RPMI7951 (cell line): ENCODE data around the gene ITGB1. TPM values are rescaled to one million over a fixed set of nuclear protein-coding genes. Genes with fewer than 3 reads are reported as not detected.
A peak's percentile ranks its signal among the peaks of the same experiment; 100 is the strongest.
"Not testable (repeated sequence)": the region's sequence is repeated elsewhere in the genome, so short reads cannot be mapped to it uniquely, and the experiment has no call there.

Experiments used
- DNase-seq: peaks from one replicate; pipeline ENCODE4 v3.0.0-alpha.2; 2012; ENCODE audit warnings: low read depth
- total RNA-seq: library from RNA; depleted of rRNA; stranded (reverse); fragments of >200 nt; shearing (Covaris generic); gene quantifications from 2 replicates; pipeline ENCODE4 v1.2.3, GENCODE V29; 2014

ITGB1 gene
- total RNA-seq, 1 experiment from 2014 or later, result 2,059 TPM

DNA sequence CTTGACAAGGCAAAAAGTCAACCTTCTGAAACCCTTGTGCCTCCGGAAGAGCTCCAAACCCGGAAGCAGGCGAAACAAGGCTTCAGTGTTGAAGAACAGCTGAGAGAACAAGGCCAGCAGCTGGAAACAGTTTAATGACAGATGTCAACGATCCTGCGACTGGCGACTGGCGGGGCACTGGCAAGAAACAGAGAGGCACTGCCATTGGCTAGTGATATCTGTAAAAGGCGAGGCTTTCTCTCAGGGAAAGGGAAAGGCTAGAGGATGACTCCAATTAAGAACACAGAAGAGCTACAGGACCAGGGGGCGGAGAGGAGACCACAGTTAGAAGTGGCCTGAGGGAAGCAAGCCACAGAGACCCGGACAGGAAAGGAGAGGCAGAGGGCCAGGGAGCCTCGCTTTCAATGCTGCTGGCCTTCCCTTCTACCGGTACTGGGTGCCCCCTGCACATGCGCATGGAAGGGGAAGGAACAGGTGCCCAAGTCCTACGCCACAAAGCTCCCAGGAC, 19.4 kb downstream of the ITGB1 start:
- peak; percentile 80 for DNase-seq

- no peak for DNase-seq
Measured at GRCh38 chr10:32937911-32938424, 20.1 kb downstream of the ITGB1 start.

- no peak for DNase-seq
Measured at GRCh38 chr10:32932225-32932729, 25.8 kb downstream of the ITGB1 start.

GRCh38 chr10:32931593-32931992, 26.4 kb downstream of the ITGB1 start:
- DNase-seq, result no peak

- DNase-seq, result no peak
Measured at GRCh38 chr10:32930036-32930435, 28.0 kb downstream of the ITGB1 start.

DNA sequence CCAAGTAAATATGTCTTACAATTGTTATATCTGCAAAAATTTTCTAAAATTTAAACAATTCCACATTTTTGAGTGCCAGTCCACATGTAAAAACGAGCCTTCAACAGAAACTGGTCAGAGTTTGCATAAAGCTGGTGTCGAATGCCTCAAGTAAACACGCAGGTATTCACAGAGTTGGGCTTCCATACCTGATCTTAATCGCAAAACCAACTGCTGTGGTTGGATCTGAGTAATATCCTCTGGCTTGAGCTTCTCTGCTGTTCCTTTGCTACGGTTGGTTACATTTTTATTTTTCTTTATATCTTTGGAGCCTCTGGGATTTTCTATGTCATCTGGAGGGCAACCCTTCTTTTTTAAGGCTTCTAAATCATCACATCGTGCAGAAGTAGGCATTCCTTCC, 28.4 kb downstream of the ITGB1 start:
- no peak for DNase-seq

- no peak for DNase-seq
Measured at GRCh38 chr10:32927750-32928149, 30.3 kb downstream of the ITGB1 start.

- no peak for DNase-seq
Measured at GRCh38 chr10:32923849-32924248, 34.2 kb downstream of the ITGB1 start.

- DNase-seq, result no peak
Measured at GRCh38 chr10:32923134-32923533, 34.9 kb downstream of the ITGB1 start.

- DNase-seq, result no peak
Measured at GRCh38 chr10:32922170-32922569, 35.9 kb downstream of the ITGB1 start.

DNA sequence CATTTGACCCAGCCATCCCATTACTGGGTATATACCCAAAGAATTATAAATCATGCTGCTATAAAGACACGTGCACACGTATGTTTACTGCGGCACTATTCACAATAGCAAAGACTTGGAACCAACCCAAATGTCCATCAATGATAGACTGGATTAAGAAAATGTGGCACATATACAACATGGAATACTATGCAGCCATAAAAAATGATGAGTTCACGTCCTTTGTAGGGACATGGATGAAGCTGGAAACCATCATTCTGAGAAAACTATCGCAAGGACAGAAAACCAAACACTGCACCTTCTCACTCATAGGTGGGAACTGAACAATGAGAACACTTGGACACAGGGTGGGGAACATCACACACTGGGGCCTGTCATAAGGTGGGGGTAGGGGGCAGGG, 40.2 kb downstream of the ITGB1 start:
- DNase-seq, result not testable (repeated sequence)

GRCh38 chr10:32911285-32912016, 46.6 kb downstream of the ITGB1 start:
- DNase-seq, result no peak

DNA sequence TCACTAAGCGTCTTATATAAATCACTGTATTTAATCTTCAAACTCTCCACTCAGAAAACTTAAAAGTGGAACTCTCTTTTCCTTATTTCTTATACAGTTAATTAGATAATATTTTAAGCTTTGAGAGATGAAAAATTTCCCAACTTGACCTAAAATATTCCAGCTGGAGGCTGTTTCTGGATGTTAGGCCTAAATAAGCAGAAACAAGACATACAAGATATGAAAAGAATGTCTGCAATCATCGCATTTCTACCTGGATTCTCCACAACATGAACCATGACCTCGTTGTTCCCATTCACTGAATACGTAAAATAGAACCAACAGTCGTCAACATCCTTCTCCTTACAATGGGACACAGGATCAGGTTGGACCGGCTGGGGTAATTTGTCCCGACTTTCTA, 48.1 kb downstream of the ITGB1 start:
- DNase-seq, result not testable (repeated sequence)

GRCh38 chr10:32909456-32909855, 48.6 kb downstream of the ITGB1 start:
- DNase-seq, result no peak

DNA sequence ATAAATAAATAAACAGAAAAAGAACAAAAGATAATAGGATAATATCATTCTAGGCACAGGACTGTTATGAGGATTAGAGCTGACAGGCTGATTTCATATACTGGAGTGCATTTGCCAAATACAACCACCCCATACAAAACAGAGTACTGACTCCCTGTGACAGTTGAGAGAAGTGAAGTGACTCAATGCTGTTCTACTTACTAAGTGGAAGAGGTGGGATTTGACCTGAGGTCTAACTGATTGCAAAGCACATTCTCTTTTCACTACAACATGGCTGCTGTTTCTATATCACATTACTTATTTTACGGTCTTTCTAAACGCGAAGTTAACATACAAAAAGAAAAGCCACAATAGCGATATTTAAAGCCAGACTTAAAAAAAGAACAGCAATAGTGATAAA, 51.4 kb downstream of the ITGB1 start:
- DNase-seq, result no peak

GRCh38 chr10:32905466-32905865, 52.6 kb downstream of the ITGB1 start:
- no peak for DNase-seq

GRCh38 chr10:32901815-32902214, 56.2 kb downstream of the ITGB1 start:
- DNase-seq, result no peak

DNA sequence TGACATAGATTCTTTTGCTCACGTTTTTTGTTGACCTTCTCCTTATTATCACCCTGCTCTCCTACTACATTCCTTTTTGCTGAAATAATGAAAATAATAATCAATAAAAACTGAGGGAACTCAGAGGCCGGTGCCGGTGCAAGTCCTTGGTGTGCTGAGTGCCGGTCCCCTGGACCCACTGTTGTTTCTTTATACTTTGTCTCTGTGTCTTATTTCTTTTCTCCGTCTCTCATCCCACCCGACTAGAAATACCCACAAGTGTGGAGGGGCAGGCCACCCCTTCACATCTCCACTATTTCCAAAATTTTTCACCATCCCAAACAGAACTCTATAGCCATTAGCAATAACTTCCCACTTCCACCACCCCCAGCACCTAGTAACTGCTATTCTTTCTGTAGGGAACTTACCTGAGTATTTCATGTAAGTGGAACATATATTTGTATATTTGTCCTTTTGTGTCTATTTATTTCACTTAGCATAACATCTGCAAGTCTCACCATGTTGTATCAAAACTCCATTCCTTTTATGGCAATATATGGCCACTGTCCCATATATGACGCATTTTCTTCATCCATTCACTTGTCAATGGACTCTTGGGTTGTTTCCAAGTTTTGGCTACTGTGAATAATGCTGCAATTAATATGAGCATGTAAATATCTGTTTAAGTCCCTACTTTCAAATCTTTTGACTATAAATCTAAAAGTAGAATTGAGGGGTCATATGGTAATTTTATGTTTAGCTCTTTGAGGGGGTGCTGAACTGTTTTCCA, 62.6 kb downstream of the ITGB1 start:
- peak; percentile 18 for DNase-seq

GRCh38 chr10:32893916-32894664, 63.9 kb downstream of the ITGB1 start:
- DNase-seq, result no peak

GRCh38 chr10:32893434-32893833, 64.6 kb downstream of the ITGB1 start:
- DNase-seq, result no peak

DNA sequence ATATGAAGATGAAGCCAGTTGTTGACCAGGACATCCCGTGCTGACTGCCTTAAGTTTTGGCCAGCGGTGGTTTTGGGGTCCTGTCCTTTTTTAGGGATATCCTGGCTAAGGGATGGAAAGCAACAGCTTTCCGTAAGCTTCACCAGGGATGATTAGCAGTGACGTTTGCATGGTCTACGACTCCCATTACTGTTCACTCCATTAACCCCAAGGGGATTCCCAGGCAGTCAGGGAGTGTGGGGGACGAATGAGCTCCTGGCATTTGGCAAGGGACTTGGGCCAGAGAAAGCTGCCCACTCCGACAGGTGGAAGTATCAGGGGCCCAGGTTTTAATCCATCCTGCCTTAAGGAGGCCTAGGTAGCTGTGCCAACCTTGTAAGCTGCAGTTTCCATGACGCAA, 66.8 kb downstream of the ITGB1 start:
- DNase-seq, result no peak

GRCh38 chr10:32890444-32890843, 67.6 kb downstream of the ITGB1 start:
- no peak for DNase-seq
